Left ventricle myocardium inferior (tissue), 1 donor: ENCODE results near the gene UQCRC2. TPM values are rescaled to one million over a fixed set of nuclear protein-coding genes. Genes with fewer than 3 reads are reported as not detected.

Experiments used
- DNase-seq: peaks from one replicate; pipeline ENCODE4 v3.0.0-alpha.2; 2020
- H3K27ac ChIP-seq: fragments of 200-600 bp; replicated peaks from 2 replicates; pipeline ENCODE4 v1.8.0; 2021
- H3K27me3 ChIP-seq: fragments of 200-600 bp; 2 replicates; pipeline ENCODE4 v1.8.0; 2021; ENCODE audit warnings: low read depth
- H3K36me3 ChIP-seq: fragments of 200-600 bp; 2 replicates; pipeline ENCODE4 v1.8.0; 2021
- H3K4me1 ChIP-seq: fragments of 200-600 bp; 2 replicates; pipeline ENCODE4 v1.8.0; 2021
- H3K4me3 ChIP-seq: fragments of 200-600 bp; 2 replicates; pipeline ENCODE4 v1.8.0; 2021; ENCODE audit warnings: mild to moderate bottlenecking, moderate library complexity
- H3K9me3 ChIP-seq: fragments of 200-600 bp; replicated peaks from 2 replicates; pipeline ENCODE4 v1.8.0; 2021
- CTCF ChIP-seq: fragments of 200-600 bp; IDR thresholded peaks from 2 replicates; pipeline ENCODE4 v1.8.0; 2021; ENCODE audit warnings: antibody characterized with exemption, mild to moderate bottlenecking, borderline replicate concordance
- intact Hi-C: fragments of 100-400 bp; cut with micrococcal nuclease; formaldehyde crosslinking; loops from one replicate; pipeline ENCODE4 v1.11.0; 2022
- total RNA-seq: library from RNA; stranded (reverse); fragmentation: NEBNext Ultra II Directional; extraction: Animal tissue kit (Norgen Biotek cat#: 25700); gene quantifications from one replicate; pipeline ENCODE4 v1.2.1, GENCODE V29; 2021
- donor health status: DM: no; HTN: yes; CAD: no; lungs with severe emphysema.

UQCRC2 gene
- total RNA-seq, 1 donor from 2014 or later, result 964 TPM

GRCh38 chr16:21990381-21990944 is 37.3 kb downstream of the UQCRC2 start:
- Histone ChIP-seq H3K36me3 (no peaks in the 10 kb centered on the region), H3K27ac (no peak overlapping the region), H3K4me1 (peaks cover 52% of the 10 kb centered on the region), H3K4me3 (no peak overlapping the region), H3K9me3 (no peaks in the 10 kb centered on the region), H3K27me3 (no peaks in the 10 kb centered on the region)
- intact Hi-C loops, result no loop called here
- TF ChIP-seq CTCF, result no peak
- DNase-seq, result no peak

- no peak for TF ChIP-seq CTCF
- H3K27ac ChIP-seq, result no peak overlapping the region
- no peak overlapping the region for H3K4me3 ChIP-seq
- intact Hi-C loops, result no loop called here
- H3K4me1 ChIP-seq, result peaks cover 40% of the 10 kb centered on the region
- H3K27me3 ChIP-seq, result no peaks in the 10 kb centered on the region
- no peaks in the 10 kb centered on the region for H3K36me3 ChIP-seq
- no peaks in the 10 kb centered on the region for H3K9me3 ChIP-seq
- no peak for DNase-seq
Measured at GRCh38 chr16:21991621-21992020, 38.5 kb downstream of the UQCRC2 start.

- Histone ChIP-seq H3K9me3 (no peaks in the 10 kb centered on the region), H3K4me3 (no peak overlapping the region), H3K27me3 (no peaks in the 10 kb centered on the region), H3K36me3 (no peaks in the 10 kb centered on the region), H3K4me1 (peaks cover 26% of the 10 kb centered on the region), H3K27ac (no peak overlapping the region)
- no peak for DNase-seq
- no peak for TF ChIP-seq CTCF
- intact Hi-C loops, result no loop called here
Measured at GRCh38 chr16:21994856-21995465, 41.8 kb downstream of the UQCRC2 start.

GRCh38 chr16:21996923-21997696 is 43.9 kb downstream of the UQCRC2 start:
- intact Hi-C loops, result no loop called here
- H3K27ac ChIP-seq, result peak overlapping the region; percentile 67
- DNase-seq, result no peak
- no peaks in the 10 kb centered on the region for H3K9me3 ChIP-seq
- H3K27me3 ChIP-seq, result no peaks in the 10 kb centered on the region
- peaks cover 19% of the 10 kb centered on the region for H3K4me1 ChIP-seq
- H3K4me3 ChIP-seq, result no peak overlapping the region
- no peaks in the 10 kb centered on the region for H3K36me3 ChIP-seq
- no peak for TF ChIP-seq CTCF

- Histone ChIP-seq H3K36me3 (no peaks in the 10 kb centered on the region), H3K4me3 (no peak overlapping the region), H3K9me3 (no peaks in the 10 kb centered on the region), H3K27ac (peak overlapping the region; percentile 67), H3K27me3 (no peaks in the 10 kb centered on the region), H3K4me1 (peaks cover 19% of the 10 kb centered on the region)
- intact Hi-C loops, result no loop called here
- DNase-seq, result no peak
- TF ChIP-seq CTCF, result no peak
Measured at GRCh38 chr16:21997697-21998480, 44.7 kb downstream of the UQCRC2 start.
